DND-41 (cell line): Measurements from ENCODE around the gene COPS4.

Source experiments
- ATAC-seq: fragments of 200-7000 bp; cut with Tn5 transposase; 3 replicates; pipeline ENCODE4 v1.9.1; 2021; ENCODE audit warnings: low read depth; ENCODE audit not compliant: insufficient read depth
- DNase-seq: peaks from one replicate; pipeline ENCODE4 v3.0.0-alpha.2; 2020
- H2AFZ ChIP-seq: 2 replicates; pipeline ENCODE4 v1.6.0; 2012; ENCODE audit warnings: low read depth, low read length
- H3K27ac ChIP-seq: 2 replicates; pipeline ENCODE4 v1.5.1; 2012; ENCODE audit warnings: low read length, inconsistent platforms
- H3K27me3 ChIP-seq: fragments of 200-600 bp; sonication (generic); 2 replicates; pipeline ENCODE4 v1.6.0; 2012; ENCODE audit warnings: low read length, mild to moderate bottlenecking, inconsistent platforms; ENCODE audit not compliant: insufficient read depth, poor library complexity
- H3K36me3 ChIP-seq: 2 replicates; pipeline ENCODE4 v1.5.1; 2012; ENCODE audit warnings: low read length, inconsistent platforms; ENCODE audit not compliant: insufficient read depth
- H3K4me1 ChIP-seq: 2 replicates; pipeline ENCODE4 v1.5.1; 2012; ENCODE audit warnings: mild to moderate bottlenecking, low read length; ENCODE audit not compliant: insufficient read depth
- H3K4me2 ChIP-seq: 2 replicates; pipeline ENCODE4 v1.6.0; 2012; ENCODE audit warnings: mild to moderate bottlenecking, moderate library complexity, low read length, inconsistent platforms; ENCODE audit not compliant: insufficient read depth
- H3K4me3 ChIP-seq, 2 experiments: fragments of 200-600 bp in 1 of 2; shearing (Covaris generic) in 1 of 2; 2 replicates each; pipeline ENCODE4 v1.5.1; 2012 to 2016; ENCODE audit warnings: inconsistent platforms in 2 of 2, low read length in 2 of 2, mild to moderate bottlenecking in 2 of 2, low read depth in 1 of 2, moderate library complexity in 1 of 2
- H3K79me2 ChIP-seq: 2 replicates; pipeline ENCODE4 v1.6.0; 2012; ENCODE audit warnings: low read length, inconsistent platforms; ENCODE audit not compliant: insufficient read depth
- H3K9ac ChIP-seq: 2 replicates; pipeline ENCODE4 v1.6.0; 2012; ENCODE audit warnings: low read depth, mild to moderate bottlenecking, inconsistent platforms, low read length, moderate library complexity
- H3K9me3 ChIP-seq: 2 replicates; pipeline ENCODE4 v1.5.1; 2012; ENCODE audit warnings: low read length, moderate library complexity, mild to moderate bottlenecking, inconsistent platforms; ENCODE audit not compliant: insufficient read depth, severe bottlenecking
- H4K20me1 ChIP-seq: 2 replicates; pipeline ENCODE4 v1.6.0; 2012; ENCODE audit warnings: low read length; ENCODE audit not compliant: insufficient read depth
- CTCF ChIP-seq: IDR thresholded peaks from 2 replicates; pipeline ENCODE4 v1.5.1; 2012; ENCODE audit warnings: borderline replicate concordance, low read length, moderate library complexity, mild to moderate bottlenecking; ENCODE audit not compliant: poor library complexity, severe bottlenecking; ENCODE audit errors: extremely low read depth
- EZH2 ChIP-seq: IDR thresholded peaks from 3 replicates; pipeline ENCODE4 v1.6.1; 2012; ENCODE audit warnings: borderline replicate concordance, low read depth, mild to moderate bottlenecking, moderate library complexity, low read length, inconsistent platforms; ENCODE audit not compliant: severe bottlenecking

Gene COPS4

GRCh38 chr4:83009529-83009928 is 25.5 kb upstream of the COPS4 start:
- Histone ChIP-seq H2AFZ (peak overlapping the region; percentile 90; the same call in 1 of the 2 replicates), H3K4me3 (peak overlapping the region; percentile 85 to 97), H3K27ac (peak overlapping the region; percentile 96), H4K20me1 (peaks cover 16% of the 10 kb centered on the region; the same call in 1 of the 2 replicates), H3K36me3 (no peaks in the 10 kb centered on the region; the same call in 1 of the 2 replicates), H3K9me3 (no peaks in the 10 kb centered on the region), H3K4me1 (peaks cover 43% of the 10 kb centered on the region), H3K79me2 (peaks cover 80% of the 10 kb centered on the region), H3K27me3 (no peaks in the 10 kb centered on the region), H3K4me2 (peak overlapping the region; percentile 78), H3K9ac (peak overlapping the region; percentile 98)
- TF ChIP-seq CTCF (no peak), EZH2 (no peak)
- DNase-seq: no peak
- ATAC-seq: no peak

- Histone ChIP-seq H3K79me2 (peaks cover 74% of the 10 kb centered on the region), H3K4me3 (peak overlapping the region; percentile 85 to 97), H3K27me3 (no peaks in the 10 kb centered on the region), H3K9ac (peak overlapping the region; percentile 98), H3K4me1 (peaks cover 43% of the 10 kb centered on the region), H3K27ac (peak overlapping the region; percentile 96), H3K4me2 (peak overlapping the region; percentile 78), H3K36me3 (no peaks in the 10 kb centered on the region; the same call in 1 of the 2 replicates), H3K9me3 (no peaks in the 10 kb centered on the region), H4K20me1 (peaks cover 13% of the 10 kb centered on the region; the same call in 1 of the 2 replicates), H2AFZ (peak overlapping the region; percentile 90)
- peak; percentile 40 for DNase-seq
- 0 out of 3 replicates have a peak, but pooled peaks have one; percentile 3 for ATAC-seq
- TF ChIP-seq EZH2: no peak
- no peak for TF ChIP-seq CTCF
These were observed 24.9 kb upstream of the COPS4 start for GRCh38 chr4:83010111-83010521.

DNA sequence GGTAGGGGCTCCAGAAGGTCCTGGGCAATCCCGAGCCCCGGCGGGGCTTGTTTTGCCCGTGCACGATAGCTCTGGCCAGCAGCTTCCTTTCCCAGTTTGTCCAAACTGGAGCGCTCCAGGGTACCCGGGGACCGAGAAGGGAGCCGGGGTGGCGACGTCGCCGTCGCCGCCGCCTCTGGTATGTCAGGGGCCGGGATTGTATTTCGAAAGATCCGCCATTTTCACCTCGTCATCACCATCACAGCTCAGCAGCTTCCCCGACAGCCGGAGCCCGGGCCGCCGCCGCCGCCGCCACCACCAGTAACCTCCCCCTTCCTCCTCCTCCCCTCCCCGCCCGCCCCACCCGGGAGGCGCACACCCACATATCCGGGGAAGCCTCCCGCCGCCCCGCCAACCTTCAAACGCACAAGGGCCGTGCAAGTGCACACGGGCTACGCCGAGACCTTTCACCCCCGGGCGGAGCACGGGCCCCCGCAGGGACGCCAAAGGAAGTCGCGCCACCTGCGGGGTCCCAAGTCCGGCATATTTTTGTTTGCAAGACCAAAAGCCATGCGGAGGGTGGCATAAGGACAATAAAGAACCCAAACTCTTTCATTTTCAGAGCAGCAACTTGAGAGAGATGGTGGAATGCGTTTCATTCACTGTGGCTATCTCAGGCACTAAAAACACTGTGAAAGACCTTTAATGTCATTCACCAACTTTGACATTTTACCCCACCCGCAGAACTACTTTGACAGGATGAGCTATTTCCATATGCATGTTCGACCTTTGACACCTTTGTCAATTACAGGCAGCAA is 24.3 kb upstream of the COPS4 start, which contains the start of gene LIN54:
Gene LIN54, minus strand, starts transcription at position 302 of the 797 bp plus-strand sequence. CDS start 25,979 bp downstream, outside the sequence.
- H2AFZ ChIP-seq: peak within 1 kb of the TSS; percentile 90
- H3K9me3 ChIP-seq: no peaks in the 10 kb centered on the region
- peak within 1 kb of the TSS; percentile 85 to 97 for H3K4me3 ChIP-seq
- H3K27ac ChIP-seq: peak within 1 kb of the TSS; percentile 96
- no peaks in the 10 kb centered on the region for H3K27me3 ChIP-seq
- peak within 1 kb of the TSS; percentile 98 for H3K9ac ChIP-seq
- H4K20me1 ChIP-seq: peaks cover 11% of the 10 kb centered on the region; the same call in 1 of the 2 replicates
- ATAC-seq: peak; percentile 66
- no peaks in the 10 kb centered on the region; the same call in 1 of the 2 replicates for H3K36me3 ChIP-seq
- peaks cover 68% of the 10 kb centered on the region for H3K79me2 ChIP-seq
- TF ChIP-seq EZH2 (no peak), CTCF (no peak)
- H3K4me1 ChIP-seq: peaks cover 43% of the 10 kb centered on the region
- peak; percentile 89 for DNase-seq
- H3K4me2 ChIP-seq: peak within 1 kb of the TSS; percentile 78
